Measurements from ENCODE around the gene SSPN. TPM values are rescaled to one million over a fixed set of nuclear protein-coding genes. Genes with fewer than 3 reads are reported as not detected.

Gene SSPN
- total RNA-seq, 1 experiment from 2014 or later: 1.8 TPM

- H3K36me3 Mint-ChIP-seq: no peaks in the 10 kb centered on the region
- H3K4me1 Mint-ChIP-seq: peaks cover 22% of the 10 kb centered on the region
- no peak overlapping the region for H3K4me3 Mint-ChIP-seq
- ATAC-seq (no peak), DNase-seq (ENCODE audit: low spot score) (no peak)
- no peaks in the 10 kb centered on the region for H3K9me3 Mint-ChIP-seq
- POLR2A ChIA-PET: no interaction called here
- peaks cover 39% of the 10 kb centered on the region for H3K27me3 Mint-ChIP-seq (ENCODE audit: low read depth)
- TF ChIP-seq MYBL2 (CRISPR knock-in tag; IDR thresholded peaks at IDR 0.05) (no peak), ZNF416 (CRISPR knock-in tag; IDR thresholded peaks at IDR 0.05) (no peak), TEAD1 (CRISPR knock-in tag; IDR thresholded peaks at IDR 0.05) (no peak), FOXK1 (CRISPR knock-in tag; IDR thresholded peaks at IDR 0.05) (no peak), ZNF219 (CRISPR knock-in tag; IDR thresholded peaks at IDR 0.05; ENCODE audit: borderline replicate concordance) (no peak), SP1 (CRISPR knock-in tag; conservative IDR thresholded peaks at IDR 0.05) (no peak), HMGA2 (CRISPR knock-in tag; IDR thresholded peaks at IDR 0.05) (no peak), ZMAT4 (CRISPR knock-in tag; IDR thresholded peaks at IDR 0.05) (no peak), CTCF (IDR thresholded peaks at IDR 0.05) (no peak)
- TF ChIP-seq, protein P1, sequence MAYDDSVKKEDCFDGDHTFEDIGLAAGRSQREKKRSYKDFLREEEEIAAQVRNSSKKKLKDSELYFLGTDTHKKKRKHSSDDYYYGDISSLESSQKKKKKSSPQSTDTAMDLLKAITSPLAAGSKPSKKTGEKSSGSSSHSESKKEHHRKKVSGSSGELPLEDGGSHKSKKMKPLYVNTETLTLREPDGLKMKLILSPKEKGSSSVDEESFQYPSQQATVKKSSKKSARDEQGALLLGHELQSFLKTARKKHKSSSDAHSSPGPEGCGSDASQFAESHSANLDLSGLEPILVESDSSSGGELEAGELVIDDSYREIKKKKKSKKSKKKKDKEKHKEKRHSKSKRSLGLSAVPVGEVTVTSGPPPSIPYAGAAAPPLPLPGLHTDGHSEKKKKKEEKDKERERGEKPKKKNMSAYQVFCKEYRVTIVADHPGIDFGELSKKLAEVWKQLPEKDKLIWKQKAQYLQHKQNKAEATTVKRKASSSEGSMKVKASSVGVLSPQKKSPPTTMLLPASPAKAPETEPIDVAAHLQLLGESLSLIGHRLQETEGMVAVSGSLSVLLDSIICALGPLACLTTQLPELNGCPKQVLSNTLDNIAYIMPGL (CRISPR knock-in tag; IDR thresholded peaks at IDR 0.05): no peak
- TF ChIP-seq, protein P2, sequence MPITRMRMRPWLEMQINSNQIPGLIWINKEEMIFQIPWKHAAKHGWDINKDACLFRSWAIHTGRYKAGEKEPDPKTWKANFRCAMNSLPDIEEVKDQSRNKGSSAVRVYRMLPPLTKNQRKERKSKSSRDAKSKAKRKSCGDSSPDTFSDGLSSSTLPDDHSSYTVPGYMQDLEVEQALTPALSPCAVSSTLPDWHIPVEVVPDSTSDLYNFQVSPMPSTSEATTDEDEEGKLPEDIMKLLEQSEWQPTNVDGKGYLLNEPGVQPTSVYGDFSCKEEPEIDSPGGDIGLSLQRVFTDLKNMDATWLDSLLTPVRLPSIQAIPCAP (CRISPR knock-in tag; IDR thresholded peaks at IDR 0.05): no peak
- H3K27ac Mint-ChIP-seq: no peak overlapping the region
- CTCF ChIA-PET: no interaction called here
Observed at GRCh38 chr12:26229910-26230309, 34.5 kb downstream of the SSPN start.

- no peak for DNase-seq (ENCODE audit: low spot score)
- ChIA-PET CTCF (interaction anchor here (0.9 kb wide), 1 partner anchor 45 kb away, joined by 3 read pairs; no protein-coding TSS in a partner anchor), POLR2A (no interaction called here)
- ATAC-seq: no peak
- TF ChIP-seq, protein P3, sequence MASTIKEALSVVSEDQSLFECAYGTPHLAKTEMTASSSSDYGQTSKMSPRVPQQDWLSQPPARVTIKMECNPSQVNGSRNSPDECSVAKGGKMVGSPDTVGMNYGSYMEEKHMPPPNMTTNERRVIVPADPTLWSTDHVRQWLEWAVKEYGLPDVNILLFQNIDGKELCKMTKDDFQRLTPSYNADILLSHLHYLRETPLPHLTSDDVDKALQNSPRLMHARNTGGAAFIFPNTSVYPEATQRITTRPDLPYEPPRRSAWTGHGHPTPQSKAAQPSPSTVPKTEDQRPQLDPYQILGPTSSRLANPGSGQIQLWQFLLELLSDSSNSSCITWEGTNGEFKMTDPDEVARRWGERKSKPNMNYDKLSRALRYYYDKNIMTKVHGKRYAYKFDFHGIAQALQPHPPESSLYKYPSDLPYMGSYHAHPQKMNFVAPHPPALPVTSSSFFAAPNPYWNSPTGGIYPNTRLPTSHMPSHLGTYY (CRISPR knock-in tag; IDR thresholded peaks at IDR 0.05): no peak
- no peak for TF ChIP-seq USF2 (CRISPR knock-in tag; IDR thresholded peaks at IDR 0.05)
- TF ChIP-seq CTCF (IDR thresholded peaks at IDR 0.05): no peak
- TF ChIP-seq KAT7 (CRISPR knock-in tag; IDR thresholded peaks at IDR 0.05; ENCODE audit: borderline replicate concordance): no peak
- TF ChIP-seq ZNF138 (CRISPR knock-in tag; conservative IDR thresholded peaks at IDR 0.05): no peak
- TF ChIP-seq ESRRA (CRISPR knock-in tag; IDR thresholded peaks at IDR 0.05; ENCODE audit: borderline replicate concordance): no peak
- no peak for TF ChIP-seq CBFB (CRISPR knock-in tag; IDR thresholded peaks at IDR 0.05; ENCODE audit: low read depth)
- Mint-ChIP-seq H3K4me1 (peaks cover 18% of the 10 kb centered on the region), H3K36me3 (no peaks in the 10 kb centered on the region), H3K27ac (no peak overlapping the region), H3K9me3 (peaks cover 8% of the 10 kb centered on the region; the same call in 1 of the 2 replicates), H3K4me3 (no peak overlapping the region), H3K27me3 (ENCODE audit: low read depth) (peaks cover 29% of the 10 kb centered on the region)
Observed at GRCh38 chr12:26231470-26231869, 36.1 kb downstream of the SSPN start.
